Skeletal muscle satellite cell (primary cell): ENCODE results near the gene TANGO2.

Source experiments
- H3K27me3 ChIP-seq: 2 replicates; pipeline ENCODE4 v1.7.0; 2013; ENCODE audit warnings: low read length; ENCODE audit not compliant: control insufficient read depth, insufficient read depth
- H3K36me3 ChIP-seq: 2 replicates; pipeline ENCODE4 v1.7.0; 2013; ENCODE audit warnings: mild to moderate bottlenecking, control low read depth, low read length; ENCODE audit not compliant: insufficient read depth
- H3K4me1 ChIP-seq: 2 replicates; pipeline ENCODE4 v1.7.0; 2013; ENCODE audit warnings: low read length; ENCODE audit not compliant: control insufficient read depth, insufficient read depth
- H3K4me2 ChIP-seq: 2 replicates; pipeline ENCODE4 v1.7.0; 2013; ENCODE audit warnings: mild to moderate bottlenecking, low read length
- H3K4me3 ChIP-seq: 2 replicates; pipeline ENCODE4 v1.7.0; 2013; ENCODE audit warnings: low read length
- H3K9ac ChIP-seq: 2 replicates; pipeline ENCODE4 v1.7.0; 2013; ENCODE audit warnings: mild to moderate bottlenecking, low read depth, low read length, moderate library complexity
- H3K9me3 ChIP-seq: replicated peaks from 2 replicates; pipeline ENCODE4 v1.7.0; 2013; ENCODE audit warnings: mild to moderate bottlenecking, control low read depth, low read length

TANGO2 gene

GRCh38 chr22:19977296-19978243 lies 43.3 kb upstream of the TANGO2 start:
- Histone ChIP-seq H3K9ac (no peak overlapping the region), H3K36me3 (no peaks in the 10 kb centered on the region), H3K27me3 (no peaks in the 10 kb centered on the region), H3K4me1 (no peaks in the 10 kb centered on the region), H3K4me2 (no peak overlapping the region), H3K4me3 (no peak overlapping the region), H3K9me3 (no peaks in the 10 kb centered on the region)

GRCh38 chr22:19978748-19979147 lies 42.2 kb upstream of the TANGO2 start:
- H3K9ac ChIP-seq: no peak overlapping the region
- no peaks in the 10 kb centered on the region for H3K27me3 ChIP-seq
- no peaks in the 10 kb centered on the region for H3K36me3 ChIP-seq
- H3K4me3 ChIP-seq: no peak overlapping the region
- H3K9me3 ChIP-seq: no peaks in the 10 kb centered on the region
- H3K4me1 ChIP-seq: peaks cover 3% of the 10 kb centered on the region
- H3K4me2 ChIP-seq: no peak overlapping the region

- Histone ChIP-seq H3K36me3 (no peaks in the 10 kb centered on the region), H3K9me3 (no peaks in the 10 kb centered on the region), H3K4me2 (no peak overlapping the region), H3K4me1 (peaks cover 13% of the 10 kb centered on the region), H3K27me3 (no peaks in the 10 kb centered on the region), H3K9ac (no peak overlapping the region), H3K4me3 (no peak overlapping the region)
Observed at GRCh38 chr22:19979712-19980493, 41.0 kb upstream of the TANGO2 start.

GRCh38 chr22:19980766-19981165 lies 40.1 kb upstream of the TANGO2 start:
- Histone ChIP-seq H3K9me3 (no peaks in the 10 kb centered on the region), H3K4me2 (no peak overlapping the region), H3K27me3 (no peaks in the 10 kb centered on the region), H3K36me3 (no peaks in the 10 kb centered on the region), H3K4me3 (no peak overlapping the region), H3K9ac (no peak overlapping the region), H3K4me1 (peaks cover 13% of the 10 kb centered on the region)

- H3K9me3 ChIP-seq: no peaks in the 10 kb centered on the region
- no peak overlapping the region for H3K4me2 ChIP-seq
- H3K27me3 ChIP-seq: no peaks in the 10 kb centered on the region
- H3K36me3 ChIP-seq: no peaks in the 10 kb centered on the region
- no peak overlapping the region for H3K9ac ChIP-seq
- H3K4me1 ChIP-seq: peaks cover 18% of the 10 kb centered on the region
- no peak overlapping the region for H3K4me3 ChIP-seq
Observed at GRCh38 chr22:19981171-19981960, 39.5 kb upstream of the TANGO2 start.

- no peaks in the 10 kb centered on the region for H3K36me3 ChIP-seq
- H3K4me2 ChIP-seq: no peak overlapping the region
- no peak overlapping the region for H3K4me3 ChIP-seq
- H3K4me1 ChIP-seq: peaks cover 24% of the 10 kb centered on the region
- no peaks in the 10 kb centered on the region for H3K27me3 ChIP-seq
- H3K9me3 ChIP-seq: no peaks in the 10 kb centered on the region
- no peak overlapping the region for H3K9ac ChIP-seq
Observed at GRCh38 chr22:19981961-19982920, 38.7 kb upstream of the TANGO2 start.

GRCh38 chr22:19982991-19983578 lies 37.8 kb upstream of the TANGO2 start:
- no peaks in the 10 kb centered on the region for H3K9me3 ChIP-seq
- H3K36me3 ChIP-seq: no peaks in the 10 kb centered on the region
- no peak overlapping the region for H3K4me3 ChIP-seq
- H3K27me3 ChIP-seq: no peaks in the 10 kb centered on the region
- H3K9ac ChIP-seq: no peak overlapping the region
- no peak overlapping the region for H3K4me2 ChIP-seq
- H3K4me1 ChIP-seq: peaks cover 24% of the 10 kb centered on the region

GRCh38 chr22:19983741-19984140 lies 37.2 kb upstream of the TANGO2 start:
- H3K4me3 ChIP-seq: no peak overlapping the region
- no peak overlapping the region for H3K4me2 ChIP-seq
- H3K4me1 ChIP-seq: peaks cover 24% of the 10 kb centered on the region
- H3K9ac ChIP-seq: peak overlapping the region; percentile 41
- H3K9me3 ChIP-seq: no peaks in the 10 kb centered on the region
- H3K27me3 ChIP-seq: no peaks in the 10 kb centered on the region
- H3K36me3 ChIP-seq: no peaks in the 10 kb centered on the region

- H3K9ac ChIP-seq: peak overlapping the region; percentile 41
- no peak overlapping the region for H3K4me2 ChIP-seq
- no peaks in the 10 kb centered on the region for H3K9me3 ChIP-seq
- no peak overlapping the region for H3K4me3 ChIP-seq
- H3K36me3 ChIP-seq: no peaks in the 10 kb centered on the region
- H3K27me3 ChIP-seq: no peaks in the 10 kb centered on the region
- H3K4me1 ChIP-seq: peaks cover 24% of the 10 kb centered on the region
Observed at GRCh38 chr22:19984201-19984753, 36.6 kb upstream of the TANGO2 start.
